GM19035 (cell line): ENCODE measurements around the gene OR51S1.
"Not testable (repeated sequence)": the region's sequence is repeated elsewhere in the genome, so short reads cannot be mapped to it uniquely, and the experiment has no call there.

Experiments used
- ATAC-seq: cut with Tn5 transposase; IDR thresholded peaks from one replicate; pipeline ENCODE4 v1.9.1; 2021; ENCODE audit not compliant: unreplicated experiment

OR51S1 gene

DNA sequence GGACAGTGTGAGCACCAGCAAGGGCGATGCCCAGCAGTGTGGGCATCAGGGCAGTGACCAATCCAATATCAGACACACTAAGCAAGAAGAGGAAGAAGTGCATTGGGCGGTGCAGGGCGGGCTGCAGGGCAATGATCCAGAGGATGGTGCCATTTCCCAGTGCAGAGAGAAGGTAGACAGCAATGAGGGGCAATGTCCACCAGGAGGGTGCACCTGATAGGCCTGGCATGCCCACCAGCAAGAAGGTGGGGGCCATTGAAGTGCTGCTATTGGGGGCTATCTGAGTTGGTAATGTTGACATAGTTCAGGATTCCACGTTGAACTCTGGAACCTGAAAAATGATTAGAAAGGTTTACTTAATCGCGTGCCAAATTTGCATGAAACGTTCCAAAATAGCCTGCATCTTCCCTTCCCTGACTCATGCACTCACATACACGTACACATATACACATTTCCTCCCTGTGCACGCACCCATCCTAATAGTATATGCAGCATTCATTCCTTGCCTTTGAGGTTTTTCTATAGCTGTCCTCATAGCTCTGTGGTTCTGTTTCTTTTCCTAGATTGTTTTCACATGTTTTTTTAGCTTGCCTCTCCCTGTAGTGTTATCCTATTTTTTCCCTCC lies at the start of gene OR51S1:
Gene OR51S1, minus strand, starts transcription at position 301 of the 625 bp plus-strand sequence. Its CDS starts 0 bp downstream, at position 301.
- no peak for ATAC-seq

DNA sequence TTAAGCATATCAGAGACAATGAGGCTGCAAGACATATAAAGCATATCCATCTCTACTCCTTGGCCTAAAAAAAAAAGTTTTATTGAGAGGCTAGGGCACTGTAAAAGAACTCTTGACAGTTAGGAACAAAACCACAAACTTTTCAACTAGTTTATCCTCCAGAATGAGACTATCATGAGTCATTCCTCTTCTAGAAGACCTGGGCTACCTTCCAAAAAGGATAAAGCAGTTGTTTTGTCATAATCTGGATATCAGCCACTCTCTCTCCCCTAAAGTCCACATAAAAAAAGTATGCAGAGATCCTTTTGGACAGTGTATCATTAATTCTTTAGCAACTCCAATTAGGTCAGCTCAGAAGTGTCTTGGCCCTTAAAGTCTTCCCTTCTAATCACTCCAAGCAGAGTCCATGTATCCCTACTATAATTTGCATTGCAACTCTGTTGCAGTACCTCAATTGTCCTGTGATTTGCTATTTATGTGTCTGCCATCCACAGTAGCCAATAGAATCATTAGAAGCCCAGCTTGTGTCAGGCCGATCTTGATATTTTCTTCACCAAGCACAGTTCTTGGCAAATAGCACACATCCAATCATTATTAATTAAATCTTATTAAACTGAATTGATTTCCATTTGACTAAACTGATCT lies 43.1 kb upstream of the OR51S1 start:
- no peak for ATAC-seq

DNA sequence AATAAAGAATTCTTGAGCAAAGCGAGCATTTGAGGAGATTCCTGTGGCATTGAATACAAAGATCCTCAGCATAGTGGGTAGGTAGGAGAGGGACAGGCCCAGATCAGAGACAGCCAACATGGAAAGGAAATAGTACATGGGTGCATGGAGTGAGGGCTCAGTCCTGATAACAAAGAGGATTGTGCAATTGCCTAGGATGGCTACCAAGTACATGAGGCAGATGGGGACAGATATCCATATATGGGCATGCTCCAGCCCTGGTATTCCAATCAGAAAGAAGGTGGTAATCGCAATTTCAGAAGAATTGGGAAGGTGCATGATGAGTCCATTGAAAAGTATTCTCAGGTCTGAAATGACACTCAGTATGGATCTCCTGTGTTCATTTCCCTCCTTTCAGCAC lies 41.3 kb upstream of the OR51S1 start:
- ATAC-seq: no peak

DNA sequence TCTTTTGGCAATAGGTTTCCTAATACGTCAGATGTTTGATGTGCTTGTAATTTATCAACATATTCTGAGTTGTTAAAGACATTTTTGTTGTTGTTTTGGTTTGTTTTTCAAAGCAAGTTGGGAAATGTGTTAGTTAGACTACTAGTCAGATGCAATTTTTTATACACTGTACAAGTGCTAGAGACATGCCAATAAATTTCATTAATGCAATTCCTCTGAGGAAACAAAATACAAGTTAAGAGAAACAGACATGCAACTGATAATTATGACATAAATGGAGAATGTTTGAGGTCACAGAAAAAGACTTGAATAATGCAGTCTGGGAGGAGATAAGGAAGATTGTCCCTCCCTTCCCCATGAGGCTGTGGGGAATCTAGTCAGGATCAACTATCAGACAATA lies 38.6 kb upstream of the OR51S1 start:
- ATAC-seq: no peak

DNA sequence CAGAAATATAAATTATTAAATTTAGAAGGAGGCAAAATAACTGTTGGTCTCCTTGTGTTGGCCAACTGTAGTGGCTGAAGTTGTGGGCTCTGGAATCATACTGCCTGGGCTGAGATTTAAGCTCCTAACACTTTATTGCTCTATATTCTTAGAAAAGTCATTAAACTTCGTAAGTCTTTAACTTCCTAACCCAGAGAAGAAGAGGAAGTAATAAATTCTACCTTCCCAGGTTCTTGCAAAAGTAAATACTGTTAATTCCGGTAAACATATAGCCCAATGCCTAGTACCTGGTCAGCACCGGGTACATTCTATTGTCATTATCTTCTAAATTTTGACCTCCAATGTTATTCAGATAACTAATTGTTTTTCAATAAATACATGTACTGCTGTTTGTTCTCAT lies 37.2 kb upstream of the OR51S1 start:
- no peak for ATAC-seq

DNA sequence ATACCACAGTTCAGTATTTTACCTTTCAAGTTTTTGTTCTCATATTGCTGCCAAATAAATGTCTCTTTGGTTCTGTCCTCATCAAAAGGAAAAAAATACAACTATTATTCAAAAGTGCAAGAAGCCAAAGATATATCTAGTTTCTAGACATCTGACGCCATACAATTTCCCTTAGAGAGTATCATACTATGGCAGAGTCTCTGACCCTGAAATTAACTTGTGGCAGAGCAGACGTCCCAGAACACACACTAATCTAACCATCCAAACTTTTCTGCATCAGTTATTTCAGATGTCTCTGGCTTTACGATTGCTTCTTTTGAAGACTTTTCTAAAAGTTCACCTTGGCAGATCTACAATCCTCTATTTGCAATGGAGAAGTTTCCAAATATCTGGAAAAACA lies 35.4 kb upstream of the OR51S1 start:
- ATAC-seq: no peak

- ATAC-seq: no peak
Observed at GRCh38 chr11:4882543-4882942, 33.5 kb upstream of the OR51S1 start.

GRCh38 chr11:4881860-4882500 lies 33.0 kb upstream of the OR51S1 start, which contains the start of gene OR51T1:
Gene OR51T1 (plus strand): TSS chr11:4881900. CDS start chr11:4881900, 0 bp downstream.
- no peak for ATAC-seq

- no peak for ATAC-seq
Observed at GRCh38 chr11:4881188-4881587, 32.2 kb upstream of the OR51S1 start.

- ATAC-seq: no peak
Observed at GRCh38 chr11:4865855-4866254, 16.8 kb upstream of the OR51S1 start.

DNA sequence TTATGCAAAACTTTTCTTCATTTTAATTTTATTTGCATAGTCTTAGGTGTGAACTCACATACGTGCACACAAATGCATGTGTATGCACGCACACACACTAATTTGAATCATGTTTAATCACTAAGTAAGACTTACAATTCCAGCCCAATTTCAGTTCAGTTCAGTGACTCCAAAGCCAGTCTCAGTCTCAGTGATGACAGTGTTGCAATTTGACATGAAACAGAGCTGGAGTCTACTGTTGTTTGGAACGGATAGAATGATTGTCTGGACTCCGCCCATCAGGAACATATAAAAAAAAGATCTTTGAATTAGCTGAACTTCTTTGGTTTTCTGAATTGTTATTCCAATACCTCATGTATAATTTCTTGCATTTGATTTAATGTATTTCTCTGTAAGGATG lies 14.9 kb upstream of the OR51S1 start:
- no peak for ATAC-seq

DNA sequence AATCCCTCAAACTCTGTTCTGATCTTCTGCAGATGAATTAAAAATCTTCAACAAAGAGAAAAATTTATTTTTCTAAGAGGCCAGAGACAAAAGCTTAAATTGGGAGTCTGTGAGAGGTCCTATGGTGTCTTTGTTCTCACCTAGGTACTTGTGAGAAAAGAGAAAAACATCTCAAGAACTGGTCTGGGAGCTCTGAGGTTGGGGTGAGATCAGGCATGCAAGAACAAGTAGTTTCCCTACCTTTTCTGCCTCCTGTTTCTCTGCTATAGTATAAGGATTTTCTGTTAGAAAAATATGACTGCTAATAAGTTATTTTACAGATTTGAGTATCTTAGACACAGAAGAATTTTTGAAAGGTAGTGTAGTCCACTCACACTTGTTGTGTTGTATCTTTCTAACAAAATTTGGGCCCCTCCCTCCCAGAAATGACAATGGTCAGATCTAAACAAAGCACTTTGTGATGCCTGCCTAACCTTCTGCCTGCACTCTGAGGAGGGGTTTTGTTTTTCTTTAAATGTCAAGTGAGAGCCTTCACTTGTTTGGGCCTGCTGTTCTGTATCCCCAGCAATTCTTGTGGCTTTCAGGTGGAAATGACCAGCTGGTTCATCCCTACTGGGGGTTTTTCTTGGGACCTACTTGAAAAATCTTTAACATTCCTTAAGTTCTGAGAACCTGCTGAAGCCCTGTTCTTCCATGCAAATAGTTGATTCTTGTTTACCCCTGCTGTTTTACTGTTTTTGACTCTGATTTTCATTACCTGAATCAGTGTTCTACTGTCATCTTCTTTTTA lies 13.6 kb upstream of the OR51S1 start:
- no peak for ATAC-seq

- not testable (repeated sequence) for ATAC-seq
Observed at GRCh38 chr11:4854286-4854685, 5.3 kb upstream of the OR51S1 start.

- ATAC-seq: no peak
Observed at GRCh38 chr11:4851033-4851432, 2.0 kb upstream of the OR51S1 start.

- ATAC-seq: no peak
Observed at GRCh38 chr11:4839851-4840549, 9.0 kb downstream of the OR51S1 start.

GRCh38 chr11:4830909-4831308 lies 18.1 kb downstream of the OR51S1 start:
- ATAC-seq: no peak

GRCh38 chr11:4830346-4830745 lies 18.7 kb downstream of the OR51S1 start:
- ATAC-seq: no peak

- no peak for ATAC-seq
Observed at GRCh38 chr11:4826425-4826824, 22.6 kb downstream of the OR51S1 start.

- ATAC-seq: no peak
Observed at GRCh38 chr11:4825132-4825531, 23.9 kb downstream of the OR51S1 start.

- ATAC-seq: no peak
Observed at GRCh38 chr11:4821021-4821420, 28.0 kb downstream of the OR51S1 start, which contains the start of gene OR51F2. Gene OR51F2 (plus strand): TSS chr11:4821321. CDS start chr11:4821422, 101 bp downstream.

GRCh38 chr11:4809246-4809645 lies 39.8 kb downstream of the OR51S1 start:
- ATAC-seq: no peak
